Left renal pelvis (tissue), 4 donors: ENCODE data around the gene P2RY6. TPM values are rescaled to one million over a fixed set of nuclear protein-coding genes. Genes with fewer than 3 reads are reported as not detected.
"Not testable (repeated sequence)": the region's sequence is repeated elsewhere in the genome, so short reads cannot be mapped to it uniquely, and the experiment has no call there.

Experiments
- DNase-seq, 4 donors: peaks; one replicate each; pipeline ENCODE4 v3.0.0-alpha.2; 2013; ENCODE audit warnings: low read depth in 4 of 4, low spot score in 3 of 4
- polyA plus RNA-seq, 4 donors: library from polyadenylated mRNA; unstranded; fragments of 120-200 nt; gene quantifications; one replicate each; pipeline ENCODE4 v1.2.1, GENCODE V29; 2013; ENCODE audit not compliant: insufficient read length in 4 of 4

The P2RY6 gene, protein sequence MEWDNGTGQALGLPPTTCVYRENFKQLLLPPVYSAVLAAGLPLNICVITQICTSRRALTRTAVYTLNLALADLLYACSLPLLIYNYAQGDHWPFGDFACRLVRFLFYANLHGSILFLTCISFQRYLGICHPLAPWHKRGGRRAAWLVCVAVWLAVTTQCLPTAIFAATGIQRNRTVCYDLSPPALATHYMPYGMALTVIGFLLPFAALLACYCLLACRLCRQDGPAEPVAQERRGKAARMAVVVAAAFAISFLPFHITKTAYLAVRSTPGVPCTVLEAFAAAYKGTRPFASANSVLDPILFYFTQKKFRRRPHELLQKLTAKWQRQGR
- polyA plus RNA-seq, result 1 to 10 TPM in 2 of 4 donors, under 1 TPM in 2; 0.68 to 1.3 (median 1.0) TPM

DNA sequence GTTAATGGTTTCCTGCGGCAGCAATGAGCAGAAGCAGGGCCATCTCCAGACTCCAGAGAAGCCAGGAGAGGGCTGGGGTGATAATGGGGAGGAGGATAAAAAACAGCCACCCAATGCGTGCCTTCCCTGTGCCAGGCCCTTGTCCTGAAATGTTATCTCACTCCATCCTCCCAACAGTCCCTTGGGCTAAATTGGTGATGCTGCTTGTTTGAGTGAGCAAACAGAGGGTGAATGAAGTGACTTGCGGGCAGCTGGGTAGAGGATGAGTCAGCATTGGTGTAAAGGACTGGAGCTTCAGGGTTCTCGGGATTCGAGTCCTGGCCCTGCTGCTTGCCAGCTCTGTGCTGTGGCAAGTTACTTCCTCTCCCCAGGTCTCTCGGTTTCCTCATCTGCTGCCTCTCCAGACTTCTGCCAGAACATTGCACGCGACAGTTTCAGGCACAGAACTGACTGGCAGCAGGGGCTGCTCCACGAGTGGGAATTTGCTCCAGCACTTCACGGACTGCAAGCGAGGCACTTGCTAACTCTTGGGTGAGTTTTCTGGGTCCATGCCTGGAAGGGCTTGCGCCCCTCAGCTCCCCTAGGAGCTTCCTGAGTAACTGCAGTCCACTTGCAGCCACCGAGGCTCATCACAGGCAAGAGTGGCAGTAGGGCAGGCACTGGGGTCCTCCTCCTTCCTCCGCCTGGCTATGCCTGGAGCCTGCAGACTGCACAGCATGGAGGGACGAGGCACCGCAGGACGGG, at the start of gene P2RY6:
Gene P2RY6 (plus strand): TSS at position 403 of the 744 bp plus-strand sequence. CDS start 24,181 bp downstream, outside the sequence.
- DNase-seq, result no peak

GRCh38 chr11:73223998-73224730, 48.0 kb upstream of the P2RY6 start:
- DNase-seq, result no peak

- no peak for DNase-seq
Measured at GRCh38 chr11:73225001-73225686, 47.0 kb upstream of the P2RY6 start.

- DNase-seq, result no peak
Measured at GRCh38 chr11:73225851-73226250, 46.3 kb upstream of the P2RY6 start.

DNA sequence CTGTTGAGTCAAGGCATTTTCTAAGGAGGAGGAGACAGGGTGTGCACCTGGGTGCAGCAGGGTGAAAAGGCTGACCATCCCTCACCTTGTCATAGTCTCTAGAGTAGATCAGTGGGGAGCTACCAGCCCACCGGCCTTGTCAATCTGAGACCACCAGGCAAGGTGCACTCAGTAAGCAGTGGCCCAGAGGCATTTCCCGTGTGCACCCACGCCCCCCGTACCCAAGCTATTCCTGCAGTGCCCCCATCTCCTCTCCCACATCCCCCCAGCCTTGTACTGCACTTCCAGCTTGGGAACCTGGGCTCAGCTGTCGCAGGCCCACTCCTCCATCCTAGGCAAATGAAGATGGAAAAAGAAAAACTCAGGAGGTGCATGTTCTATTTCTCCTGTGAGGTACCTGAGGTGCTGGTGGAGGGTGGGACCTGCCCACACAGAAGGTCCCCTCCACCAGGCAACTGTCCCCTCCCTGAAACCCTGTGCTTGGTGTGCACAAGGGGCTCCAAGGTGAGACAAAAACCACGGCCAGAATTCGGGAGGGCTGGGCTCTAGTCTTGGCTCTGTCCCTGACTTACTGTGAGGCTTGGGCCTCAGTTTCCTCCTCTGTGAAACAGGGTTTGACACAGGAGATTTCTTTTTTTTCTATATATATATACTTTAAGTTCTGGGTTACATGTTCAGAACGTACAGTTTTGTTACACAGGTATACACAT, 45.7 kb upstream of the P2RY6 start:
- no peak for DNase-seq

GRCh38 chr11:73227571-73228211, 44.4 kb upstream of the P2RY6 start:
- DNase-seq, result peak in 3 of 4 donors; percentile 35 to 70 (median 56)

- no peak for DNase-seq
Measured at GRCh38 chr11:73228268-73229134, 43.6 kb upstream of the P2RY6 start.

DNA sequence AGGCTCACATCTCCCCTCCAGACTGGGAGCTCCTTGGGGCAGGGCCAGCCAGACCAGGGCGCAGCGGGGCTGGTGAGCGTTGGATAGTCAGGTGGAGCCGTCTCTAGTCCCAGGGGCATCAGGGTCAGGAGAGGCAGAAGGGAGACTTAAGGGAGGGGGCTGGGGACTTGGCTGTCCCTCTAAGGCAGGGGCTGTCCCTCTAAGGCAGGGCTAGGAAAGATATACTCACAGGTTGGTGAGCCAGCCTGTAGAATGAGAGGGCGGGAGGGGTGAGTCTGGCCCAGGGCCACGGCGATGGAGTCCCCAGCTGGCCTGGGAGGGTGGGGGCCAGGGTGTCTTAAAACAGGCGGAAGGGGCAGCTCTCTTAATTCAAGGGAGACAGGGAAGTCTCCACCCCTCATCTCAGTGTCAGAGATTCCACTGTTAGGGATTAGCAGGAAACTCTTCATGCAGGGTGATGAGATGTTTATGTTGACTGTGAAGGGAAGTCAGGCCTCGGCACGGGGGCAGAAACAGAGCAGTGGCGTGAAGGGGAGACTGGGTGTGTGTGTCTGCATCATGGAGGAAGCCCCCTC, 42.7 kb upstream of the P2RY6 start:
- no peak for DNase-seq

- no peak for DNase-seq
Measured at GRCh38 chr11:73229896-73230875, 42.0 kb upstream of the P2RY6 start.

DNA sequence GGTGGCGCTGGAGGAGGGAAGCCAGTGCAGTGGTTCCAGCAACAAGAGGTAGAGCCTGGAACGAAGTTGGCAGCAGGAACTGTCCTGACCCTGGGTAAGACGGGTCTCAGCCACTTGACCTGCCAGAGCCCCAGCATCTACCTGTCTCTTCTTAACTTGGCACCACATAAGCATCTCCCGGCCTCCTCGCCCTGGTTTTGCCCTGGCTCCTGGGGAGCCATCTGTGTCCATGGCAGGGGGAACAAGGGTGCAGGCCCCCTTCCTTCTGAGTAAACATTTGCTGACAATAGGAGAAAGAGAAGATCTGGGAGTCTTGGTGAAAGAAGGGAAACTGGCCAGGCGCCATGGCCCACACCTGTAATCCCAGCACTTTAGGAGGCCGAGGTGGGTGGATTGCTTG, 41.2 kb upstream of the P2RY6 start:
- DNase-seq, result no peak

GRCh38 chr11:73232487-73232886, 39.7 kb upstream of the P2RY6 start:
- not testable (repeated sequence) for DNase-seq

GRCh38 chr11:73233211-73233610, 38.9 kb upstream of the P2RY6 start:
- no peak for DNase-seq

- DNase-seq, result no peak
Measured at GRCh38 chr11:73233692-73234470, 38.3 kb upstream of the P2RY6 start.

- no peak for DNase-seq
Measured at GRCh38 chr11:73234471-73235181, 37.5 kb upstream of the P2RY6 start.

DNA sequence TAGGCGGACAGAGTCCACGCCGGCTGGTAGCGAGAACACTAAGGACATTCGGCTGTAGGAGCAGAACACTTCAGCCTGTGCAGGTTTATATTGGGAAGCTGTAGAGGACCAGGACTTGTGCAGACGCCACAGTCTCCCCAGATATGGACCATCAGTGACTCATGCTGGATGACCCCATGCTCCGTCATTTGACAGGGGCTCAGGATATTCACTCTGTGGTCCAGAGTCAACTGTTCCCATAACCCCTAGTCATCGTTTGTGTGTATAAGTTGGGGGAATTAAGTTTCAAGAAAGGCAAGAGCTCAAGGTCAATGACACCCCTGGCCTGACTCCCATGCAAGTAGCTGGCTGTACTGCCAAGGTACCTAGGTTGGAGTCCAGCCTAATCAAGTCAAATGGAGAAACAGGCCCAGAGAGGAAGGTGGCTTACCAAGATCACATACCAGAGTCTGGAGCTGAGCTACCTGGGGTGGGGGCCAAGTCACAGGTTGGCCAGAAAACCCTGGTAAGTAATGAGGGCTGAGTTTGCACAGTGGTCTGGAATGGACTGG, 36.8 kb upstream of the P2RY6 start:
- no peak for DNase-seq
